Right hindlimb (tissue), 1 donor: ENCODE data around the gene ASTN2.
"Not testable (repeated sequence)": the region's sequence is repeated elsewhere in the genome, so short reads cannot be mapped to it uniquely, and the experiment has no call there.

Experiments used
- DNase-seq: peaks from one replicate; pipeline ENCODE4 v3.0.0-alpha.2; 2018

ASTN2 gene

DNA sequence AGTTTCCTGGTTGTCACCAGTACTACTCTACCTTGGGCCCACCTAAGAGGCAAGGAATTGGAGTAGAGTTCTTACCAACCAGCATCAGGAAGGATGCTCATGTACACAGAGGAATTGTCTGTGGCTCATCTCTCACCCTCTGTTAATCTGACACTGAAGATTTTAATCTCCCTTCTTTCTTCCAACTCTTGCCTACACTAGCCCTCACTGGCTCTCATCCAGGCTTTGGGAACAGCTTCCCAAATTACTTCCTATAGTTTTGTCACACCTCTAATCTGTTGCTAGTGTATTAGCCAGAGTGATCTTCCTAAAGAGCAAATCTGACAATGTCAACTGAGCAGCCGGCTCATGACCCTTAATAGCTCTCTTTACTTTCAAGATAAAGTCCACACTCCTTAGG, 946.5 kb downstream of the ASTN2 start:
- DNase-seq = no peak

GRCh38 chr9:116467740-116468351, 947.0 kb downstream of the ASTN2 start:
- no peak for DNase-seq

DNA sequence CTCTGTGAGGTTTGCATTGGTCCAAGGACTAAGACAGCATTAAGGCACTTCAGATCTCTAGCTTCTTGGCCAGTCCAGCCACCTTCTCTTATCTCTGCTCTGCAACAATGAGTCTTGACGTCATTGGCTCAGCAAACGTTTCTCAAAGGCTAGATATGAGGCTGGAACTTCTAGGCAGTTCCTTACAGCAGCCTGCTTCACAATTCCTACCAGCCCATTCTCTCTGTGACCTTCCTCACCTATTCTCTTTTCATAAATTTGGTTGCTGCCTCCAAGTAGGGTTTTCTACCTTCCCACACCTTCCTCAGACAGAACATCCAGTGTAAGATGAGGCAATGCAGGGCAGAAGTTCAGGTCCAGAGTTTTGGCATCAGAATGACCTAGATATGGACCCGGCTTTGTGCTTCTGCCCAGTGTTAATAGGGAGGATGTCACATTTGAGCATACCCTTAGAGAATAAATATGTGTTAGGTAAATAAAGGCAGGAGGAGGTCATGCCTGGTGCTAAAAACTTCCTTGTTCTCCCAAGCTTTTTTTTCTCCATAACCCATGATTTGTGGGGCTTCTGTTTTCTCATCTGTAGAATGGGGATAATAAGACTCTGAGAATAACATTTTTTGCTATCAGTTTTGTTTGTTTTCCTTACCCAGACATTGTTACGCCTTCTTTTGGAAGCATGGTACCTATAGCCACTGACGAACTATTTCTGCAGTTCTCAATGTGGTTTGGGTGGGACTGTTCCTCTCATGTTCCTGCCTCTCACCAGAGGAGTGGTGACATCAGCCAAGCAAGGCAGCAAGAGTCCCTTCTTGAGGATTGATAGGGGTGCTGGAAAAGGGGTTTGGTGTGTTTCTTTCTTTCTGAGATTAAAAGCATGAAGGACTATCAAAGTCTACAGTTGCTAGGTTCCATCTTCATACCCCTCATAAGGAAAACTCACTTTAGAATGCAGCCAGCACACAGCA, 948.3 kb downstream of the ASTN2 start:
- DNase-seq = no peak

GRCh38 chr9:116465576-116466270, 949.1 kb downstream of the ASTN2 start:
- no peak for DNase-seq

DNA sequence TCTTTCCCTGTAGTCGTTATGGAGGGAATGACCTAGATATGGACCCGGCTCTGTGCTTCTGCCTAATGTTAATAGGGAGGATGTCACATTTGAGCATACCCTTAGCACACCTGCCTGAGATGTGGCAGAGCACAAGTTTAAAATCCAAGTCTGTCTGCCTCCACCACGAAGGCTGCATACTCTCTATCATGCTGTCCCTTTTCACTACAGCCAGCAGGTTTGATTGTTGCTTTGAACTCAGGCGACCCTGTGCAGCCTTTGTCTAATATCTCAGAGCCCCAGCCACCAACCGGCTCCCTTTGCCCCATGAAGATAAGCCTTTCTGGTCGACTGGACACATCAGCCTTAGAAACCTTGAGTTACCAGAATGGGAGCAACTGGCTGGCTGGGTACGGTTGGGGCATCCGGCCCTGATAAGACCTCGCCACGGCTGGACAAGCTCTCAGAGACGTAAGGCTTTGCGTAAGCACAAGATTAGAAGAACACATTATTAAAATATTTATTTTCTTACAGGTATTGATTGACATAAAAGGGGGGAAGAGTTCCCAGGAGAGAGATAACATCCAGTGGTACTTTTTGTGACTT, 949.8 kb downstream of the ASTN2 start:
- no peak for DNase-seq

GRCh38 chr9:116464423-116464822, 950.4 kb downstream of the ASTN2 start:
- DNase-seq = no peak

DNA sequence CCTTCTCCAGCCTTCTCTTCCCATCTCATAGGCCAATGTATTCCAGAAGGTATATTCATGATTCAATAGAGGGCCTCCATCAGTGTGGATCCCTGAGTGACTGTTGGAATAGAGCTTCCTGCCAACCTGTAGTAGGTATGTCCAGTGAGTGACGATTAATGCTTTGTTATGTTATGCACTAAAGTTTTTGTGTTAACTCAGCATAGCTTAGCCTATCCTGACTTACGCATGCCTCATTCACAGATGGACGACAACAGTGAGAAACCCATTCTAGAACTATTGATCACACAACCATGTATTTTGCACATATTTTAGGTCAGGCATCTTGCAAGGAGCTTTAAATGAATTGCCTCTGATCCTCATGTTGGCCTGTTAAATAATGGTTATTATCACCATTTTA, 953.2 kb downstream of the ASTN2 start:
- no peak for DNase-seq

GRCh38 chr9:116460026-116460425, 954.8 kb downstream of the ASTN2 start:
- DNase-seq = no peak

- DNase-seq = no peak
Measured at GRCh38 chr9:116459576-116459975, 955.3 kb downstream of the ASTN2 start.

GRCh38 chr9:116456490-116457088, 958.3 kb downstream of the ASTN2 start:
- no peak for DNase-seq

- DNase-seq = not testable (repeated sequence)
Measured at GRCh38 chr9:116454539-116454938, 960.3 kb downstream of the ASTN2 start.

GRCh38 chr9:116453785-116454184, 961.1 kb downstream of the ASTN2 start:
- no peak for DNase-seq

GRCh38 chr9:116452634-116453033, 962.2 kb downstream of the ASTN2 start:
- no peak for DNase-seq

DNA sequence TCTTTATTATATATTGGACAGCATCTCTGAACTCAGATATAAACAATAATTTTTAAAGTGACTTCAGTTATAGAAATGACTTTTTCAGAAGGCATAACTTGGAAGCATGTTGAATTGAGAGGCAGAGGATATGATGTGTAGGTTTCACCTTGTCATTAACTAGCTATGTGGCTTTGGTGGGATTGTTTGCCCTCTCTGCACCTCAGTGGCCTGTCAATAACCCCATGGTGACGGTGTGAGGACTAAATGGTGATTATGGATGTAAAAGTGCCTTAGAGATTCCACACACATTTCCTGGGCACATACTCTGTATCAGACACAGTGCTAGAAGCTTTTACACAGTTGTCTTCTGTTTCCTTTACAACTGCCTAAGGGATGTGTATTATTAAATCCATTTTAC, 962.6 kb downstream of the ASTN2 start:
- DNase-seq = no peak

DNA sequence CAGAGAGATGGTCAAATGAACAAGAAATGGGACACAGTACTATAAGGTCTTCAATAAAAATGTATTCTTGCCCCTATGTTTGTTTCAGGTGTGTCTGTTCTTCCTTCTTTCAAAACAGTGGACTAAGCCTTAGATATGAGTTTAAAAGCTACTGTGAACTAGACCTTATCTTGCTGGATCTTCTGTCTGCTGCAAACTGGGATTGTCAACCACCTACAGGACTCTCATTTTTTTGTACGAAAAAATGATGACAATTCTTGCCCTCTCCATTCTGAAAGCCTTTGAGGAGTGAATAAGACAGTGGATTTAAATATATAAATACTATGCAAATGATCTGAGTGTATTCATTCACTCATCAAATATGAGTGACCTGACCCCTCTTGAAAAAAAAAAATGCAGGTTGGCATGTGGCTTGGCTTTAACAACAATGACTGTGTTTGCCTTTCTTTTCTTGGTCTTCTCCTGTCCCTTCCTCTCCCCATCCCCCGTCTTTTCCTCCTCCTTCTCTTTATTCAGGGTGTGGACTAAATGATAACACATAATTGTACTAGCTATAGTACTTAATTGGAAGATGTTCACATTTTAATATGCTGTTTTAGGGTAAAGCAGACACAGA, 963.2 kb downstream of the ASTN2 start:
- DNase-seq = no peak

- peak; percentile 48 for DNase-seq
Measured at GRCh38 chr9:116450378-116451139, 964.3 kb downstream of the ASTN2 start.

- no peak for DNase-seq
Measured at GRCh38 chr9:116449949-116450348, 964.9 kb downstream of the ASTN2 start.

DNA sequence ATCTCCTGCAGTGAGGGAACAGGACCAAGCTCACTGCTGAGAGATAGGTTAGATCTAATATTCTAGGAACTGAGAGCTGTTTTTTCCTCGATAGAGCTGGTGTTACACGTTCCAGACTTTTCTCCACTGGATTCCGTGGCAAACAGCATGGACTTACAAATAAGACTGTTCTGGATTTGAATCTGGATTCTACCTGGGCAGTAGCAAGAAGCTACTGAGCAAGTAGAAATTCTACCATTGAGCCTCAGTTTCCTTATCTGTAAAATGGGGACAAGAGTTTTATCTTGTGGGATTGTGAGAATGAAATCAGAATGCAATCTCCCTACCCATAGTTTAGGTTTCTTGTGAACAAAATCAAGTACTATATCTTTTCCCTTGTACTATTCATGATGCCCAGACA, 966.4 kb downstream of the ASTN2 start:
- no peak for DNase-seq

- DNase-seq = peak; percentile 49
Measured at GRCh38 chr9:116447934-116448333, 966.9 kb downstream of the ASTN2 start.

GRCh38 chr9:116442528-116442927, 972.3 kb downstream of the ASTN2 start:
- no peak for DNase-seq
